Putamen (tissue), 1 donor: ENCODE results near the gene NRCAM.

Experiments used
- DNase-seq: peaks from one replicate; pipeline ENCODE4 v3.0.0-alpha.2; 2016; ENCODE audit warnings: low spot score

The NRCAM gene

DNA sequence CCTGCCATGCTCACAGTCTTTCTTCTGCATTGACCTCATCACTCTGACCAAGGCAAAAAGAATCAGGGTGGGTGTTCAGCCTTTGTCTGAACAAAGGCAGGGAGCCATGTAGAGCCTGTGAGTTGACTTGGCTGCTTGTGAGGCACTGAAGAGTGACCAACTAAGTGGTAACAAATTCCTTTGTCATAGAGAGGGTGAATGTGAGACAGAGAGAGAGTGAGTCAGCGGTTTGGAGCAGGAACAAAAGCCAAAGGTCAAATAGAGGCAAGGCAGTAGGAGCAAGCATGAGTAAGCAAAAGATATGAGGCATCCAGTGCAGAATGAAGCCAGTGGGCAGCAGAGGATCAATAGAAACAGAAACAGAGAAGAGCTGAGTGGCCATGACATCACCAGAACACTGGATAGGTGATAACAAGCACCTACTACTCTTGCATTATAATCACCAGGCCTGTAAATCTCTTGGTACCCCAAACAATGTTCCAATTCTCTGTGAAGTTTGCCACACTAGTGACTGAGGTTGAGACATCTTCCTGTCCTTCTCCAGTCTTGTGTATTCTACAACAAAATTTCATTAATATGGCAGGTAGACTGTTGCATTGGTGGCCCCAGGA, 209.9 kb downstream of the NRCAM start:
- no peak for DNase-seq

DNA sequence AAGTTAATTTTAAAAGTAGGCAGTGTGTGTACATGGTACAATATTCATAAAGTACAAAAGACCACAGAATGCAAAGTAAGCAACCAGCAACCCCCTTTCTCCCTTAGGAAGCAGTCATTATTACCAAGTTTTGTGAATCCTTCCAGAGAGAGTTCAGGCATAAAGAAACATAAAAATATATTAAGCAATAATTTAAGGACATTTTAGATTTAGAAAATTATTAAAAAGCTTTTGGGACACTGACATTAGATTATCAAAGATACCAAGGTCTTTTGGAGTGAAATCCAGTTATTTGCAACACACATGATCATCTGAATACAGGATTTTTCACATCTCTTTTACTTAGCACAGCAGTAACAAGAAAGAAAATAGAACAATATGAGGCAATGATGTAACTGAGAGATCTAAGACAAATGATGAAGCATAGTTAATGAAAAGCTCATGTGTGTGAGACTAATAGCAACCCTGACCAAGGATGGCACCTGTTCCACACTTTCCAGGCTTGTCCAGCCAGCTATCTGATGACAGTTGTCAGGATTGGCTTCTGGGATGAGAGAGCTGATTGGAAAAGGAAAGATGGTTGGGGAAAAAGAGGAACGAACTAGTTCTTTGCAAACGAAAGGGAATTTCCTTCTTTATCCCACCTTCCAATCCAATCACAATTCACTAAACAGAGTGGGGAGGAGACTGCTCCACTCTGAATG, 210.6 kb downstream of the NRCAM start:
- no peak for DNase-seq

- no peak for DNase-seq
Observed at GRCh38 chr7:108244110-108244509, 212.1 kb downstream of the NRCAM start.

DNA sequence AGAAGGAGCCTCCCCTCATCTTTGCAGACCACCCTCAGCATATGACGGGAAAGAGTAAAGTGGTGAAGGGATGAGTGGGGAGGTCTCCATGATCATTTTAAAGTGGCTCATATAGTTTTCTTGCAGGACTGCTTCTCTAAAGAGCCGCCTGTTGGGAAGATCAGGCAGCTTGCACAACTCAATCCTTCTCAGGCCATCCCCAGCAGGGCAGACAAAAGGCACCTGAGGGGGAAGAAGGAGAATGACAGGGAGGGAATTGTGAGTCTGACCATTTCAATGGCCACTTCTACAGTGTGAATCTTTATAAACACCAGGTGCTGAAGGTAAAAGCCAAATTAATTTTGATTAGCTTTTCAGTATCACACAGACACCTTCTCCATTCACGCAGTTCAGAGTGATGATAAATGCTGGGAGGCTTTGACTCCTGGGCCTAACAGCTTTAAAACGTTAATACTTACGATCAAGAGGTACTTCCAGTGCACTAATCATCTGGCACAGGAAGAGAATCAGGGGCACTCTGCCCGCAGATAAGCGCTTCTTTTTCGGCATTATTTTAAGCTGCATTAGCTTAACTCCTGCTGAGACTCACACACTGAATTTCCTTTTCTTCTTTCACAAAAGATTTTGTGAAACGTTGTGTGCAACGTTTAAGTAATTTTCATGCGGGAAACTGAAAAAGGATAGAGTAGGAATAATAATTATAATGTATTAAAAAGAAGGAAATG, 216.6 kb downstream of the NRCAM start:
- no peak for DNase-seq

DNA sequence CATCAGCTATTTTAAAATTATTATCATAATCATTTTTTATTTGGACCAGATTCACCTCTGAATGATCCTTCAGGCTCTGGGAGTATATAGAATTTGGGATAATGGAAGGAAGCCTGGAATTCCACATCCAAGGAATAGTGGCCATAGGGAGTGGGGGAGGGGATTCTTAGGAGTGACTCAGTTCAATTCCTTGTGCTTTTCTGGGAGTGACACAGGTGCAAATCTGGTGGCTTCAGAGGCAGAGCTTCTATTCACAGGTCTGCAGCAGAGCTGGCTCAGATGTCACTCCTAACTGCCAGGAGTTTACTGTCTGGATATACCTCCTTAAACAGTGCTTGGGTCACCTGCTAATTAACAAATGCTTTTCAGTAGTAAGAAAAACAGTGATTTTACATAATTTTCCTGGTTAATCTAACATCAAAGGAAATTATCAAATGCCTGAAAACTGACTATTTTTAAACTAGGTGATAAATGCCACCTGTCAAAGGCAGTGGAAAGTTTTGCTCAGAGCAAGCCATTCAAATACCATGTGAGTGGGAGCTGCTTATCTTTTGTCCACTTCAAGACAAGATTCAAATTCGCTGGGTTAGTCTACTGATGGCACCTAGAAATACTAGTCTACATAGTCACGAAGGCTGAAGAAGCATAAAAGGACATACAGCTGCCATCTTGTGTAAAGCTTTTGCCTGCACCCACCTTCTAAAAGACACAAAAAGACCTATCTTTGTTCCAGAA, 219.4 kb downstream of the NRCAM start:
- DNase-seq: no peak

- DNase-seq: no peak
Observed at GRCh38 chr7:108235451-108236061, 220.7 kb downstream of the NRCAM start.

- DNase-seq: no peak
Observed at GRCh38 chr7:108234971-108235450, 221.2 kb downstream of the NRCAM start.

GRCh38 chr7:108234281-108234680, 222.0 kb downstream of the NRCAM start:
- DNase-seq: no peak

DNA sequence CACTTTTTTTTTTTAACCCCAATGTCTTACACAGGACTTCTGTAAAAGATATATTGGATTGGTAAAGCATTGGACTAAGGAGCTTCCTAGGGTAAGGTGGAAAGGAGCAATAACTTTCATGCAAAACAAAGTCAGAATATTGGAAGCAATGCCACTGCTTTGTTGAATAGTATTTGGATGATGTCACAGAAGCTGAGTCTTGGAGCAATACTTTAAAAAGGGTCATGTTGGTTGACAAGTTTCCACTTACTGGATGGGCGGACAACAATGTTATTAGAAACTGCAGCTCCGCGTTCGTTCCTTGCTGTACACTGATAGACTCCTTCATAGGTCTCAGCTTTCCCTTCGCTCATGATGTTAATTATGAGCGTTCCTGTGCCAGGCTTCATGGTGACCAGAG, 224.2 kb downstream of the NRCAM start:
- no peak for DNase-seq

GRCh38 chr7:108231221-108231620, 225.0 kb downstream of the NRCAM start:
- no peak for DNase-seq

DNA sequence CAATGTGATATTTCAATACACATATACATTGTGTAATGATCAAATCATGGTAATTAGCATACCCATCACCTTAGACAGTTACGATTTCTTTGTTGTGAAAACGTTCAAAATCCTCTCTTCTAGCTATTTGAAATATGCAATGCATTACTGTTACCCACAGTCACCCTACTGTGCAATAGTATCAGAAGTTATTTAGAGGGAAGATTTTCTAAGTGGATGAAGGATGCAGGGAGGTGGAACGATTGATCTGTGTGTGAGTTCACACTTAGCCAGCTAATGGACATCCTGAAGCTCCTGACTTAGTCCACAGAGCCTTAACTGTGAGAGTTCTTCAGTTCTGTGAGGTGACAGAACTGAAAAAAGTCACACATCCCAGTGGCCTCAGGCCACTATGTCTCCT, 228.9 kb downstream of the NRCAM start:
- no peak for DNase-seq

DNA sequence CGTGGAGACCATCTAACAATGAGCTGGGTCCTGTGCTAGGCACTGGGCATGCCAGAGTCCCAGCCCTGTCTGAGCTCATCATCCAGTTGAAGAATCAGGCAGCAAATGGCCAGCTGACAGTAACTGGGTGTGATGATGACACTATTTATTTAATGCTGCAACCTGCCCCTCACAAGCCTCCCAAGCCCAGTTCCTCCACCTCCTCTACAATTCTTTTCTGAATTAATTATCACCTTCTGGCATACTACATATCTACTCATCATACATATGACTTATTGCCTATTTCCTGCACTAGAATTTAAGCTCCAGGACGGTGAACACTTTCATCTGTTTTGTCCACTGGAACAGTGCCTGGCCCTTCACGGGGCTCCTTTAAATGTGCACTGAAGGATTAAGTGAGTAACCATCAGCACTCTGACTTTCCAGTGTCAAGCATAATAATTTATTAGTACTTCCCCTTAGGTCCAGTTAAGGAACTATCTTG, 229.4 kb downstream of the NRCAM start:
- no peak for DNase-seq

- no peak for DNase-seq
Observed at GRCh38 chr7:108225531-108226181, 230.6 kb downstream of the NRCAM start.

DNA sequence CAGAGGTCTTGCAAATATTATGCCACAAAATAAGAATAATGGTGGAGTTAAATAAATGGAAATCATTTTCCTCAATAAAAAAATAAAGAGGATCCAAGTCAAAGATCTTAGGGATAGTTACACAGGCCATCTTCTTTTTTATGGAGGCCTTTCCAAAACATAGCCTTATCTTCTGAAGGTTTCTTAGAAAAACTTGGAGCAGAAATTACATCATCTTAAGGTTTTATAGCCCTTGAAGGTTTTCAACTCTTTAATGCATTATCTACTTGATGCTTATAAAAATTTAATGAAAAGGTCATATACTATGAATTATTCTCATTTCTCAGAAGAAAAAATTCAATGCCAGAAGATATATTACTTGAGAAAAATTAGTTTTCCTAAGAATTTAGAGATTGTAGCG, 231.8 kb downstream of the NRCAM start:
- DNase-seq: no peak

DNA sequence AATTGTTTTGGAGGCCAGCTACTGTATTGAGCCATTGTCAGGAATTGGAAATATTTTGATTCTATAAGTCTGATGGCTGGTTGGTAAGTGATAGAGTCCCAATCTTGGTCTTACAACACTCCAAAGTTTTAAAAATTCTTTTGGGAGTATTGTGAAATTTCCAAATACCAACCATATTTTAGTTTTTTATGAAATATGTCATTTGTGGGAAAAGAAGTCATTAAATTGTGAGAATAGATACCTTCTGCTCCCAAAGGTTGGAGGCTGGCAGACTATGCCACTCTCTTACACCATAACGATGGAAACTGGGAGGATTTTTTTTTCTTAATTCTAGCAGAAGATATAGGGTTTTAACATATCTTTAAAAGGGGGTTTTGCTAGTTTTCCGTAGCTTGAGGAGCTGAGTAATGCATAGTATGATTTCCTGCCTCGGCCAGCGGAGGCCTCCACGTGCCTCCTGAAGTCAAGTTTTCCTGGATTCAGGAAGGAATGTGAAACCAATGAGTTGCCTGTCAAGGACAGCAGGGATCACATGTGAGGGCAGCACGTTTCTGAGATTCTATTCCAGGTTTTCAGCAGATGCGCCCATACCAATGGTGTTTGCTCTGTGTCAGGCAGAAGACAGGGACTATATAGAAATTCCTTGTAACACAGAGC, 233.9 kb downstream of the NRCAM start:
- no peak for DNase-seq

DNA sequence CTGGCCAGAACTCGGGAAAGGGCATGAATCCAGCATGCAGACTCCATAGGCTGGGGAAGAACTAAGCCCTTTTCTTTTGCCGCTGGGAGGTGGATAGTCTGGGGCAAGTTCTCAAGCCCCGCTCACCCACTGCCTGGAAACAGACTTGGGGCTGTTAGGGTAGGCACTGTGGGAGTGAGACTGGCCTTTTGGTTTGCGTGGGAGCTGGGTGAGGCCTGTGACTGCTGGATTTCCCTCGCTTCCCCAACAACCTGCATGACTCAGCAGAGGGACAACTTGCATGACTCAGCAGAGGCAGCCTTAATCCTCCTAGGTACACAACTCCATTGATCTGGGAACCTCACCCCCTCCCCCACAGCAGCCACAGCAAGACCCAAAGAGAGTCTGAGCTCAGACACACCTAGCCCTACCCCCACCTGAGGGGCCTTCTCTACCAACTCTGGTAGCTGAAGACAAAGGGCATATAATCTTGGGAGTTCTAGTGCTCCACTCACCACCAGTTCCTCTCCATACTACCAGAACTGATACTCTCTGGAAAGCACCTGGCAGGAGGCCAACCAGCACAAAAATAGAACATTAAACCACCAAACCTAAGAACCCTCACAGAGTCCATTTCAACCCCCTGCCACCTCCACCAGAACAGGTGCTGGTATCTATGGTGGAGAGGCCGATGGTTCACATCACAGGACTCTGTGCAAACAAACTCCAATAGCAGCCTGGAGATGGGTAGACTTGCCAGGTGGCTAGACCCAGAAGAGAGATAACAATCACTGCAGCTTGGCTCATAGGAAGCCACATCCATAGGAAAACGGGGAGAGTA, 244.6 kb downstream of the NRCAM start:
- DNase-seq: no peak

DNA sequence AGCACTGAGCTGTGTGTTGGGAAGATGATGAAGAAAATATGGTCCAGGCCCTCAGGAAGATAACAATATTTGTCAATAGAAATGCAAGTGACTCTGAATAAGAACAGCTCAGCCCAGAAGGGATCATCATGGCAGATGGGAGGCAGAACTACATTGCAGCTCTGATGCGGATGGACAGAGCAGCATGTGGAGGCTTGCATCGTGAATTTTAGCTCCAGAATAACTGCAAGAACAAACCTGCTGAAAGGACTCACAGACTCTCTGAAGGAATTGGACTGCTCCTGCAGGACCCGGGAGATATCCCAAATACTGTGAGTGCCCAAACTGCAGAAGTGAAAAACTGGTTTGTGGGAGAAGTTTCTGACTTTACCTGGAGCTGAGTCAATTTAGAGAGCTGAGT, 245.4 kb downstream of the NRCAM start:
- DNase-seq: no peak

DNA sequence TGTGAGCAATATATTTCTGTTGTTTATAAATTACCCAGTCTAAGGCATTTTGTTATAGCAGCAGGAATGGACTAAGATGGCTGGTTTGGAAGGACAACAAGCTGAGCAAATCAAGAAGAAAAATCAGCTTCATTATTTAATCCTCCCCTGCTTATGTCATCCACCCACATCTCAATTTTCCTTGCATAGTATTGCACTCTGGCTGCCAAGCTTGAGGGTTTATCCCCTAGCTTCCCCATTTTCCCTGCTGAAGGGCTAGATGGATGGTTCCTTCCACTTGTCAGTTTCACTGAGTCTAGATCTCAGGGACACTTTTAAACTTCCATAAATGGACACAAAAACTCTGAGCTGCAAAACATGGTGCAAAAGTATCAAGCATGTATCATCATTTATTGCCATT, 250.9 kb downstream of the NRCAM start:
- no peak for DNase-seq

GRCh38 chr7:108204281-108204796, 251.9 kb downstream of the NRCAM start:
- DNase-seq: no peak

DNA sequence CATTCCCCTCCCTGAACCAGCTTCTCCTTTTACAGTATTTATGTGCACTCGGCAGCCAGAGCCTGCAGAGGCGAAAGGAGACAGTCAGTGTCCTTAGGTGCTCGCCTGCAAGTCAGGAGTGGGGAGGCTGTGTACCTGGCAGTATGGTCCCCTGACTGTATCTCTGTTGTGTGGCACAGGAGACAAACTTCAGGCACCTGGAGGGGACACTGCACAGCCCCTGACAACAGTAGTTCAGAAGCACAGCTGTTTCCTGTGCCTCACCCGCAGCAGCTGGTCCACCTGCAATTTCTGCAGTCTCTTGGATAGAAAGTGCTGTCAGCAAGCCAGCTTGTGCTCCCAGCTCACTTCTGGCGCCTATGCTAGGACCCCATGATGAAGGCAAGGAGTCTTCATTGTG, 252.7 kb downstream of the NRCAM start:
- no peak for DNase-seq
